HEK293 (cell line): ENCODE measurements around the gene EFEMP2.

Source experiments
- CTCF ChIA-PET: fragments of 350-600 bp; formaldehyde crosslinking; extraction: SDS; loops from one replicate; lab custom pipeline; 2021; ENCODE audit warnings: antibody characterized with exemption; lab: Yijun Ruan, JAX
- POLR2A ChIA-PET: fragments of 300-600 bp; formaldehyde crosslinking; extraction: SDS; loops from one replicate; lab custom pipeline; 2020; ENCODE audit warnings: antibody characterized with exemption, inconsistent platforms; lab: Yijun Ruan, JAX
- H3K27ac ChIP-seq: fragments of 200-500 bp; sonication (Bioruptor generic); 2 replicates; pipeline ENCODE4 v1.5.1; 2014; ENCODE audit warnings: low read depth, low read length, control low read depth, inconsistent platforms; ENCODE audit errors: extremely low read depth
- H3K36me3 ChIP-seq, 2 experiments: fragments of 200-500 bp in 1 of 2; sonication (Bioruptor generic) in 1 of 2; 1 replicate in 1 of 2; 2 replicates in 1 of 2; pipeline ENCODE4 v1.5.1; 2014 to 2017; ENCODE audit warnings: inconsistent platforms in 2 of 2, low read length in 2 of 2; ENCODE audit not compliant: control insufficient read depth in 2 of 2, insufficient read depth in 1 of 2
- H3K4me1 ChIP-seq: fragments of 200-500 bp; sonication (Bioruptor generic); 2 replicates; pipeline ENCODE4 v1.5.1; 2014; ENCODE audit warnings: mild to moderate bottlenecking, low read length, inconsistent platforms; ENCODE audit not compliant: control insufficient read depth, insufficient read depth
- H3K4me3 ChIP-seq: 2 replicates; pipeline ENCODE4 v1.5.1; 2011; ENCODE audit warnings: low read depth, mild to moderate bottlenecking, control low read depth, low read length, moderate library complexity
- H3K9me3 ChIP-seq: fragments of 200-500 bp; sonication (Bioruptor generic); 2 replicates; pipeline ENCODE4 v1.5.1; 2014; ENCODE audit warnings: low read depth, low read length, inconsistent platforms; ENCODE audit not compliant: control insufficient read depth, insufficient read depth
- EGR2 ChIP-seq: fragments of 450-650 bp; formaldehyde crosslinking; IDR thresholded peaks from 2 replicates; pipeline ENCODE4 v1.5.1; 2016; ENCODE audit warnings: low read depth, missing biosample characterization, missing genetic modification characterization
- IKZF3 ChIP-seq: fragments of 450-650 bp; IDR thresholded peaks from 2 replicates; pipeline ENCODE4 v1.5.0; 2018; ENCODE audit warnings: missing biosample characterization, mild to moderate bottlenecking, missing genetic modification characterization, moderate library complexity
- KLF16 ChIP-seq: fragments of 450-650 bp; formaldehyde crosslinking; IDR thresholded peaks from 2 replicates; pipeline ENCODE4 v1.5.1; 2017; ENCODE audit warnings: missing biosample characterization, missing genetic modification characterization
- KLF9 ChIP-seq: fragments of 450-650 bp; formaldehyde crosslinking; IDR thresholded peaks from 2 replicates; pipeline ENCODE4 v1.5.1; 2016; ENCODE audit warnings: missing biosample characterization, missing genetic modification characterization, low read depth
- ZBTB49 ChIP-seq: fragments of 450-650 bp; formaldehyde crosslinking; IDR thresholded peaks from 2 replicates; pipeline ENCODE4 v1.5.1; 2016; ENCODE audit warnings: missing biosample characterization, missing genetic modification characterization, low read depth
- ZBTB6 ChIP-seq: fragments of 450-650 bp; formaldehyde crosslinking; IDR thresholded peaks from 2 replicates; pipeline ENCODE4 v1.5.1; 2017; ENCODE audit warnings: missing biosample characterization, missing genetic modification characterization
- ZNF174 ChIP-seq: fragments of 450-650 bp; formaldehyde crosslinking; IDR thresholded peaks from 2 replicates; pipeline ENCODE4 v1.5.0; 2017; ENCODE audit warnings: missing biosample characterization, mild to moderate bottlenecking, missing genetic modification characterization
- ZNF184 ChIP-seq: fragments of 450-650 bp; IDR thresholded peaks from 2 replicates; pipeline ENCODE4 v1.5.1; 2018; ENCODE audit warnings: missing biosample characterization, mild to moderate bottlenecking, missing genetic modification characterization
- ZNF211 ChIP-seq: fragments of 450-650 bp; formaldehyde crosslinking; IDR thresholded peaks from 2 replicates; pipeline ENCODE4 v1.5.1; 2016; ENCODE audit warnings: low read depth, missing biosample characterization, missing genetic modification characterization
- ZNF354C ChIP-seq: fragments of 450-650 bp; formaldehyde crosslinking; IDR thresholded peaks from 2 replicates; pipeline ENCODE4 v1.5.1; 2016; ENCODE audit warnings: missing biosample characterization, missing genetic modification characterization, low read depth, borderline replicate concordance
- ZNF366 ChIP-seq: fragments of 450-650 bp; formaldehyde crosslinking; conservative IDR thresholded peaks from 2 replicates; pipeline ENCODE4 v1.5.1; 2016; ENCODE audit warnings: missing biosample characterization, missing genetic modification characterization
- ZNF521 ChIP-seq: fragments of 450-650 bp; formaldehyde crosslinking; IDR thresholded peaks from 2 replicates; pipeline ENCODE4 v1.5.1; 2017; ENCODE audit warnings: missing biosample characterization, mild to moderate bottlenecking, missing genetic modification characterization
- ZNF585B ChIP-seq: fragments of 450-650 bp; formaldehyde crosslinking; IDR thresholded peaks from 2 replicates; pipeline ENCODE4 v1.5.1; 2016; ENCODE audit warnings: missing biosample characterization, missing genetic modification characterization
- ZNF610 ChIP-seq: fragments of 450-650 bp; formaldehyde crosslinking; IDR thresholded peaks from 2 replicates; pipeline ENCODE4 v1.5.1; 2016; ENCODE audit warnings: missing biosample characterization, missing genetic modification characterization, borderline replicate concordance
- ZNF660 ChIP-seq: fragments of 450-650 bp; IDR thresholded peaks from 2 replicates; pipeline ENCODE4 v1.5.1; 2018; ENCODE audit warnings: missing biosample characterization, mild to moderate bottlenecking, missing genetic modification characterization
- ZNF837 ChIP-seq: fragments of 450-650 bp; formaldehyde crosslinking; IDR thresholded peaks from 2 replicates; pipeline ENCODE4 v1.5.1; 2016; ENCODE audit warnings: missing biosample characterization, missing genetic modification characterization
- ZSCAN5A ChIP-seq: fragments of 450-650 bp; formaldehyde crosslinking; IDR thresholded peaks from 2 replicates; pipeline ENCODE4 v1.5.1; 2016; ENCODE audit warnings: missing biosample characterization, missing genetic modification characterization
- TF ChIP-seq, protein P1 (sequence below): fragments of 450-650 bp; formaldehyde crosslinking; IDR thresholded peaks from 2 replicates; pipeline ENCODE4 v1.5.1; 2017; ENCODE audit warnings: missing biosample characterization, missing genetic modification characterization
- TF ChIP-seq, protein P2 (sequence below): fragments of 450-650 bp; formaldehyde crosslinking; IDR thresholded peaks from 2 replicates; pipeline ENCODE4 v1.5.1; 2016; ENCODE audit warnings: missing biosample characterization, missing genetic modification characterization

Gene EFEMP2

GRCh38 chr11:65917077-65917433, 44.5 kb upstream of the EFEMP2 start:
- ChIA-PET CTCF (interaction anchor here (0.5 to 1.0 kb wide), 5 partner anchors 26 to 324 kb away, joined by 3 to 6 read pairs (median 3); partner anchors contain the start of gene CCDC85B), POLR2A (no interaction called here)
- H3K9me3 ChIP-seq, result no peaks in the 10 kb centered on the region
- H3K4me1 ChIP-seq, result no peaks in the 10 kb centered on the region; the same call in 1 of the 2 replicates
- H3K36me3 ChIP-seq, result peaks cover 0 to 4% of the 10 kb centered on the region in 2 experiments; a peak in 1 of 3 replicates
- TF ChIP-seq ZNF174 (tag by site-specific recombination) (no peak), ZNF521 (tag by site-specific recombination) (no peak), ZNF837 (no peak), EGR2 (no peak), ZBTB6 (tag by site-specific recombination) (no peak)
- no peak overlapping the region for H3K27ac ChIP-seq
- H3K4me3 ChIP-seq, result no peak overlapping the region

- Histone ChIP-seq H3K27ac (no peak overlapping the region), H3K4me1 (no peaks in the 10 kb centered on the region; the same call in 1 of the 2 replicates), H3K9me3 (no peaks in the 10 kb centered on the region)
Measured at GRCh38 chr11:65916391-65916790, 43.8 kb upstream of the EFEMP2 start.

GRCh38 chr11:65915821-65916251, 43.2 kb upstream of the EFEMP2 start:
- Histone ChIP-seq H3K27ac (no peak overlapping the region), H3K4me3 (no peak overlapping the region), H3K36me3 (no peaks in the 10 kb centered on the region), H3K4me1 (no peaks in the 10 kb centered on the region; the same call in 1 of the 2 replicates), H3K9me3 (no peaks in the 10 kb centered on the region)
- CTCF ChIA-PET, result interaction anchor here (0.6 to 11.8 kb wide), 3 partner anchors 14 to 120 kb away, joined by 3 to 189 read pairs (median 5); partner anchors contain the start of genes CCDC85B and FIBP
- POLR2A ChIA-PET, result interaction anchor here (1.2 to 2.3 kb wide), 9 partner anchors 12 to 58 kb away, joined by 3 to 19 read pairs (median 6); partner anchors contain the start of genes CCDC85B, CFL1, FIBP and FOSL1
- no peak for TF ChIP-seq ZNF610 (tag by site-specific recombination)
- TF ChIP-seq ZNF354C, result no peak
- TF ChIP-seq, protein P1, sequence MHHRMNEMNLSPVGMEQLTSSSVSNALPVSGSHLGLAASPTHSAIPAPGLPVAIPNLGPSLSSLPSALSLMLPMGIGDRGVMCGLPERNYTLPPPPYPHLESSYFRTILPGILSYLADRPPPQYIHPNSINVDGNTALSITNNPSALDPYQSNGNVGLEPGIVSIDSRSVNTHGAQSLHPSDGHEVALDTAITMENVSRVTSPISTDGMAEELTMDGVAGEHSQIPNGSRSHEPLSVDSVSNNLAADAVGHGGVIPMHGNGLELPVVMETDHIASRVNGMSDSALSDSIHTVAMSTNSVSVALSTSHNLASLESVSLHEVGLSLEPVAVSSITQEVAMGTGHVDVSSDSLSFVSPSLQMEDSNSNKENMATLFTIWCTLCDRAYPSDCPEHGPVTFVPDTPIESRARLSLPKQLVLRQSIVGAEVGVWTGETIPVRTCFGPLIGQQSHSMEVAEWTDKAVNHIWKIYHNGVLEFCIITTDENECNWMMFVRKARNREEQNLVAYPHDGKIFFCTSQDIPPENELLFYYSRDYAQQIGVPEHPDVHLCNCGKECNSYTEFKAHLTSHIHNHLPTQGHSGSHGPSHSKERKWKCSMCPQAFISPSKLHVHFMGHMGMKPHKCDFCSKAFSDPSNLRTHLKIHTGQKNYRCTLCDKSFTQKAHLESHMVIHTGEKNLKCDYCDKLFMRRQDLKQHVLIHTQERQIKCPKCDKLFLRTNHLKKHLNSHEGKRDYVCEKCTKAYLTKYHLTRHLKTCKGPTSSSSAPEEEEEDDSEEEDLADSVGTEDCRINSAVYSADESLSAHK (tag by site-specific recombination), result no peak
- TF ChIP-seq ZNF660 (tag by site-specific recombination), result peak; percentile 65; the same call in 1 of the 2 replicates
- TF ChIP-seq KLF9 (tag by site-specific recombination), result no peak
- TF ChIP-seq ZNF184 (tag by site-specific recombination), result 0 out of 2 replicates have a peak, but pooled peaks have one; percentile 30
- TF ChIP-seq, protein P2, sequence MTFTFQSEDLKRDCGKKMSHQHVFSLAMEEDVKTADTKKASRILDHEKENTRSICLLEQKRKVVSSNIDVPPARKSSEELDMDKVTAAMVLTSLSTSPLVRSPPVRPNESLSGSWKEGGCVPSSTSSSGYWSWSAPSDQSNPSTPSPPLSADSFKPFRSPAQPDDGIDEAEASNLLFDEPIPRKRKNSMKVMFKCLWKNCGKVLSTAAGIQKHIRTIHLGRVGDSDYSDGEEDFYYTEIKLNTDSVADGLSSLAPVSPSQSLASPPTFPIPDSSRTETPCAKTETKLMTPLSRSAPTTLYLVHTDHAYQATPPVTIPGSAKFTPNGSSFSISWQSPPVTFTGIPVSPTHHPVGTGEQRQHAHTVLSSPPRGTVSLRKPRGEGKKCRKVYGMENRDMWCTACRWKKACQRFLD, result no peak
- TF ChIP-seq ZBTB49 (tag by site-specific recombination), result no peak
- TF ChIP-seq KLF16 (tag by site-specific recombination), result no peak
- TF ChIP-seq ZNF585B, result no peak

More at GRCh38 chr11:65916391-65916790, 43.8 kb upstream of the EFEMP2 start:
- Histone ChIP-seq H3K4me3 (no peak overlapping the region), H3K36me3 (no peaks in the 10 kb centered on the region)
- no peak for TF ChIP-seq ZNF211 (tag by site-specific recombination)
- no peak for TF ChIP-seq ZSCAN5A (tag by site-specific recombination)
- TF ChIP-seq IKZF3 (tag by site-specific recombination), result no peak
- TF ChIP-seq ZNF366 (tag by site-specific recombination), result no peak
- TF ChIP-seq ZBTB6 (tag by site-specific recombination), result no peak
- ChIA-PET POLR2A (interaction anchor here (1.2 to 2.3 kb wide), 8 partner anchors 15 to 58 kb away, joined by 3 to 19 read pairs (median 6); partner anchors contain the start of genes CCDC85B, CFL1, FIBP and FOSL1), CTCF (interaction anchor here (0.7 to 11.8 kb wide), 3 partner anchors 14 to 29 kb away, joined by 3 to 189 read pairs (median 5); partner anchors contain the start of genes CCDC85B and FIBP)
